GM12878 (cell line): ENCODE results near the gene GRM1. TPM values are rescaled to one million over a fixed set of nuclear protein-coding genes. Genes with fewer than 3 reads are reported as not detected.
A peak's percentile ranks its signal among the peaks of the same experiment; 100 is the strongest.

ENCODE experiments used
- ATAC-seq: fragments of 200-7000 bp; cut with Tn5 transposase; 3 replicates; pipeline ENCODE4 v1.9.1; 2020; ENCODE audit warnings: mild to moderate bottlenecking, moderate library complexity
- BruUV-seq: library from RNA; stranded (reverse); fragments of 400-500 nt; replicated peaks from 2 replicates; lab custom pipeline; 2021; lab: Mats Ljungman, UMichigan
- CTCF ChIA-PET: fragments of 300-600 bp; sonication (Branson Sonifier 250); formaldehyde crosslinking; extraction: SDS; loops from one replicate; lab custom pipeline; 2021; ENCODE audit warnings: inconsistent platforms; lab: Yijun Ruan, JAX
- POLR2A ChIA-PET: fragments of 350-600 bp; formaldehyde crosslinking; extraction: SDS; loops from one replicate; lab custom pipeline; 2021; ENCODE audit warnings: inconsistent platforms; lab: Charles Lee
- RAD21 ChIA-PET: fragments of 300-600 bp; sonication (Branson Sonifier 250); formaldehyde crosslinking; loops from one replicate; lab custom pipeline; 2023; ENCODE audit warnings: antibody characterized with exemption; ENCODE audit not compliant: unreplicated experiment; lab: Charles Lee
- SMC1A ChIA-PET: fragments of 300-600 bp; sonication (Branson Sonifier 250); formaldehyde crosslinking; loops from one replicate; lab custom pipeline; 2023; ENCODE audit not compliant: unreplicated experiment, uncharacterized antibody; lab: Charles Lee
- DNase-seq: peaks from one replicate; pipeline ENCODE4 v3.0.0-alpha.2; 2011; ENCODE audit warnings: low read depth, low spot score
- FAIRE-seq: peaks from 3 replicates; lab custom pipeline; 2011; peaks lifted over from hg19 to GRCh38; lab: Jason Lieb, UNC
- H2AFZ ChIP-seq: 2 replicates; pipeline ENCODE4 v1.6.0; 2011; ENCODE audit warnings: low read depth, low read length, control low read depth; ENCODE audit not compliant: control insufficient read depth
- H3K27ac ChIP-seq: 2 replicates; pipeline ENCODE4 v1.5.1; 2011; ENCODE audit warnings: control low read depth; ENCODE audit not compliant: control insufficient read depth, insufficient read depth
- H3K27me3 ChIP-seq, 2 experiments: replicated peaks in 1 of 2; 2 replicates each; pipeline versions ENCODE4 v1.6.0 to v1.6.1; 2011; ENCODE audit warnings: low read length in 1 of 2; ENCODE audit not compliant: control insufficient read depth in 2 of 2, insufficient read depth in 2 of 2
- H3K36me3 ChIP-seq, 2 experiments: 2 replicates each; pipeline ENCODE4 v1.5.1; 2011; ENCODE audit warnings: low read length in 1 of 2; ENCODE audit not compliant: control insufficient read depth in 2 of 2, insufficient read depth in 2 of 2
- H3K4me1 ChIP-seq: 2 replicates; pipeline ENCODE4 v1.6.1; 2011; ENCODE audit warnings: mild to moderate bottlenecking, low read length, moderate library complexity, mixed read lengths; ENCODE audit not compliant: control insufficient read depth, insufficient read depth
- H3K4me2 ChIP-seq: 2 replicates; pipeline ENCODE4 v1.6.0; 2011; ENCODE audit warnings: control low read depth; ENCODE audit not compliant: control insufficient read depth, insufficient read depth
- H3K4me3 ChIP-seq: fragments of 200-600 bp; sonication (generic); 2 replicates; pipeline ENCODE4 v1.5.1; 2016
- H3K79me2 ChIP-seq: 2 replicates; pipeline ENCODE4 v1.6.0; 2011; ENCODE audit warnings: low read length; ENCODE audit not compliant: control insufficient read depth, insufficient read depth
- H3K9ac ChIP-seq: 2 replicates; pipeline ENCODE4 v1.8.0; 2011; ENCODE audit warnings: low read length, control low read depth, mixed read lengths; ENCODE audit not compliant: control insufficient read depth, insufficient read depth
- H3K9me3 ChIP-seq: replicated peaks from 3 replicates; pipeline ENCODE4 v1.5.1; 2011; ENCODE audit warnings: mild to moderate bottlenecking, low read length; ENCODE audit not compliant: control insufficient read depth, insufficient read depth
- H4K20me1 ChIP-seq: 2 replicates; pipeline ENCODE4 v1.6.0; 2011; ENCODE audit not compliant: control insufficient read depth, insufficient read depth
- EED ChIP-seq: sonication (generic); IDR thresholded peaks from 2 replicates; pipeline ENCODE4 v1.6.1; 2016; ENCODE audit warnings: antibody characterized with exemption, low read depth
- IRF4 ChIP-seq: IDR thresholded peaks from 2 replicates; pipeline ENCODE4 v1.6.1; 2011; ENCODE audit warnings: low read depth, low read length
- NR2C2 ChIP-seq: IDR thresholded peaks from 2 replicates; pipeline ENCODE4 v1.6.1; 2011; ENCODE audit warnings: borderline replicate concordance, low read depth; ENCODE audit not compliant: control insufficient read depth, insufficient read length
- POLR2AphosphoS5 ChIP-seq: IDR thresholded peaks from 2 replicates; pipeline ENCODE4 v1.6.1; 2011; ENCODE audit warnings: mild to moderate bottlenecking, low read length, inconsistent platforms
- RAD21 ChIP-seq: IDR thresholded peaks from 2 replicates; pipeline ENCODE4 v1.6.1; 2011; ENCODE audit warnings: mild to moderate bottlenecking, low read depth, low read length, moderate library complexity; ENCODE audit not compliant: insufficient read depth
- RAD51 ChIP-seq: fragments of 450-650 bp; IDR thresholded peaks from 2 replicates; pipeline ENCODE4 v1.6.1; 2016; ENCODE audit warnings: moderate library complexity, mild to moderate bottlenecking, inconsistent platforms
- SUPT20H ChIP-seq: IDR thresholded peaks from 2 replicates; pipeline ENCODE4 v1.6.1; 2011; ENCODE audit warnings: low read depth, mild to moderate bottlenecking, low read length, moderate library complexity, borderline replicate concordance; ENCODE audit not compliant: control insufficient read depth
- SUZ12 ChIP-seq: fragments of 200-600 bp; sonication (generic); IDR thresholded peaks from one replicate; pipeline ENCODE4 v1.6.1; 2018; ENCODE audit warnings: antibody characterized with exemption, mild to moderate bottlenecking; ENCODE audit not compliant: unreplicated experiment
- TAF1 ChIP-seq: IDR thresholded peaks from 2 replicates; pipeline ENCODE4 v1.6.1; 2011; ENCODE audit warnings: mild to moderate bottlenecking, low read depth, low read length, borderline replicate concordance
- ZNF217 ChIP-seq: fragments of 450-650 bp; IDR thresholded peaks from 2 replicates; pipeline ENCODE4 v1.6.1; 2017; ENCODE audit warnings: antibody characterized with exemption, mild to moderate bottlenecking
- WGBS: methylation state at CpG from one replicate; pipeline ENCODE4 v1.1.6; 2016; ENCODE audit warnings: low lambda C conversion rate; ENCODE audit not compliant: insufficient replicate concordance, insufficient coverage; ENCODE audit errors: missing lambda C conversion rate; 5-methylcytosine and 5-hydroxymethylcytosine counted together
- in situ Hi-C: fragments of 300-500 bp; cut with MboI; formaldehyde crosslinking; loops from 9 replicates; pipeline ENCODE4 v1.14.3; 2018; ENCODE audit warnings: mixed read lengths
- intact Hi-C: fragments of 100-400 bp; cut with micrococcal nuclease; formaldehyde crosslinking; loops from one replicate; pipeline ENCODE4 v1.14.2; 2022; ENCODE audit not compliant: unreplicated experiment
- polyA plus RNA-seq, 11 experiments: library from polyadenylated mRNA; depleted of rRNA in 4 of 11; unstranded in 6 of 11; stranded (reverse) in 5 of 11; fragments of >200 nt; fragmentation: Nextera tagmentation in 4 of 11; fragmentation: Illumina TruSeq in 1 of 11; extraction: Ambion mirVana in 4 of 11; extraction: Trizol in 1 of 11; gene quantifications; 1 replicate in 1 of 11; 2 replicates in 10 of 11; pipeline versions ENCODE4 v1.2.1 to v1.2.3, GENCODE V29; 2011 to 2016; ENCODE audit warnings: inconsistent platforms in 2 of 11, missing spikeins in 2 of 11, low read depth in 1 of 11
- total RNA-seq, 4 experiments: library from RNA; depleted of rRNA in 3 of 4; stranded (reverse); fragments of >200 nt in 3 of 4; fragmentation: Illumina TruSeq in 1 of 4; extraction: Trizol in 1 of 4; gene quantifications; 2 replicates each; pipeline versions ENCODE4 v1.2.1 to v1.2.3, GENCODE V29; 2013 to 2021

Gene GRM1
- total and polyA plus RNA-seq, 10 of the 15 experiments (the other 5 are each of a cell fraction or from before 2014, with no cell fraction given) = 0.04 TPM; not detected in 9

DNA sequence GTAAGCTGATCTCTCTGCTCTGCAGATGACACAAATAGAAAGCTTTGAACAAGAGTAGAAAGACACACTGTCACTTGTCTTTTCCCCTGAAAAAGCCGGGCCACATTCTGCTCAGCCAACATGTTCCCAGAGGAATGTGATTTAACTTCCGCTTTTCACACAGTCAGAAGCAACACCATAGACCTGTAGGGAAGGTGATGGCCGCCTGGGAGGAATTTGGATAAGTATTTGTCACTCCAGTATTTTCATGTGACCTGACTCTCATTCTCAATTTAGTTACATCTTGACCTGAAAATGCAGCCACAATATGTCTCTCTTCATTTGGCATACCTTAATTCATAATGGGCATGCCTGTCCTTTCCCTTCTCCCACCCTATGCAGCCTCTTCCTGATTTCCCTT, 2.0 kb upstream of the GRM1 start (continued):
- TF ChIP-seq TAF1 (no peak), NR2C2 (no peak), SUZ12 (no peak), EED (no peak), ZNF217 (no peak), SUPT20H (no peak)
- TF ChIP-seq, all 136 proteins: peak for 0

DNA sequence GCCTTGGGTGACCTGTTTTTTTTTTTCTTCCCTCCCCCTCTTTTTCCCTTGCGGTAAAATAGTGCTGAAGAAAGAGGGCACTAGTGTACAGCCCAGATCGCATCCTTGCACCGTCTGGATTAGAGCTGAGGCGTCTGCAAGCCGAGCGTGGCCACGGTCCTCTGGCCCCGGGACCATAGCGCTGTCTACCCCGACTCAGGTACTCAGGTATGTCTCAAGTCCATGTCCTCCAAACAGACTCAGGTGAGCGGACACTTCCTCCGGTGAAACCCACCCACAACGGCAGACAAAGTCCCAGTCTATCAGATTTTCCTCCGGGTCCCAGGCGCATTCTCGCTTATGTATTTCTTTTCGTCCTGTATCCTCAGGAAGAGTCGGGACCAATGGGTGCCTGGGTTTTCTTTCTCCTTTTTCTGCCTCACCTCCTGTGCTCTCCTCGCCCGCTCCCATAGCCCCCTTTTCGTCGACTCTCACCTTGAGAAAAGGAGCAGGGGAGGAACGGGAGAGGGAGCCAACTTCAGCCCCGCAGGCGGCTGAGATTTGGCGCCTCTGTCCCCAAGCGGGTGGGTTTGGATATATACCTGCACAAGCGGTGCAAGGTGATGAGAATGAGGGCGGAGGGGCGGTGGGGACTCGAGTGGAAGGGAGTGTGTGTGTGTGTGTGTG, 1.1 kb upstream of the GRM1 start:
- ChIA-PET RAD21 (no interaction called here), CTCF (interaction anchor here (0.6 kb wide), 1 partner anchor 754 kb away, joined by 3 read pairs; no protein-coding TSS in a partner anchor), SMC1A (interaction anchor here (1.3 kb wide), 1 partner anchor 10 kb away, joined by 3 read pairs; no protein-coding TSS in a partner anchor), POLR2A (no interaction called here)
- no peak for FAIRE-seq
- H3K9me3 ChIP-seq = no peaks in the 10 kb centered on the region
- H3K4me2 ChIP-seq = no peak overlapping the region
- no peaks in the 10 kb centered on the region for H4K20me1 ChIP-seq
- H3K9ac ChIP-seq = no peak overlapping the region
- no peak overlapping the region for H3K27ac ChIP-seq
- in situ Hi-C loops (no loop called here), intact Hi-C loops (no loop called here)
- no peak overlapping the region for H2AFZ ChIP-seq
- H3K4me1 ChIP-seq = no peaks in the 10 kb centered on the region
- no peaks in the 10 kb centered on the region for H3K79me2 ChIP-seq
- BruUV-seq = no TSS peak
- DNase-seq = no peak
- ATAC-seq = peak; percentile 19; the same call in 2 of the 3 replicates
- TF ChIP-seq POLR2AphosphoS5 (no peak), RAD51 (no peak), IRF4 (no peak), RAD21 (0 out of 2 replicates have a peak, but pooled peaks have one; percentile 5)
- H3K36me3 ChIP-seq = no peaks in the 10 kb centered on the region
- 48% methylated on average over 31 of the region's 31 CpGs for WGBS
- H3K27me3 ChIP-seq = peaks cover 0 to 4% of the 10 kb centered on the region in 2 experiments; a peak in 3 of 4 replicates
- no peak overlapping the region for H3K4me3 ChIP-seq
